GM21381 (cell line): ENCODE data around the gene MMP21.
A peak's percentile ranks its signal among the peaks of the same experiment; 100 is the strongest.

Experiments used
- ATAC-seq: cut with Tn5 transposase; IDR thresholded peaks from one replicate; pipeline ENCODE4 v1.9.1; 2021; ENCODE audit warnings: mild to moderate bottlenecking, moderate library complexity; ENCODE audit not compliant: unreplicated experiment

The MMP21 gene

GRCh38 chr10:125766511-125766910, 9.1 kb downstream of the MMP21 start:
- ATAC-seq = no peak

GRCh38 chr10:125765835-125766234, 9.8 kb downstream of the MMP21 start:
- ATAC-seq = no peak

- no peak for ATAC-seq
These were observed 12.7 kb downstream of the MMP21 start for GRCh38 chr10:125762692-125763648.

- no peak for ATAC-seq
These were observed 13.7 kb downstream of the MMP21 start for GRCh38 chr10:125761961-125762360.

- ATAC-seq = no peak
These were observed 17.9 kb downstream of the MMP21 start for GRCh38 chr10:125757742-125758141.

GRCh38 chr10:125756853-125757487, 18.7 kb downstream of the MMP21 start:
- ATAC-seq = no peak

- ATAC-seq = no peak
These were observed 19.4 kb downstream of the MMP21 start for GRCh38 chr10:125756196-125756595.

GRCh38 chr10:125747417-125747816, 28.2 kb downstream of the MMP21 start:
- no peak for ATAC-seq

GRCh38 chr10:125744909-125745308, 30.7 kb downstream of the MMP21 start:
- no peak for ATAC-seq

- ATAC-seq = no peak
These were observed 33.2 kb downstream of the MMP21 start for GRCh38 chr10:125742465-125742864.

- ATAC-seq = no peak
These were observed 35.5 kb downstream of the MMP21 start for GRCh38 chr10:125739994-125740679.

- no peak for ATAC-seq
These were observed 37.4 kb downstream of the MMP21 start for GRCh38 chr10:125738206-125738605.

GRCh38 chr10:125734823-125735222, 40.8 kb downstream of the MMP21 start:
- ATAC-seq = no peak

GRCh38 chr10:125734148-125734547, 41.5 kb downstream of the MMP21 start:
- ATAC-seq = no peak

- ATAC-seq = no peak
These were observed 48.2 kb downstream of the MMP21 start for GRCh38 chr10:125727436-125727835.

GRCh38 chr10:125726914-125727313, 48.7 kb downstream of the MMP21 start:
- no peak for ATAC-seq

- no peak for ATAC-seq
These were observed 52.8 kb downstream of the MMP21 start for GRCh38 chr10:125722811-125723210.

GRCh38 chr10:125721035-125721434, 54.6 kb downstream of the MMP21 start:
- peak; percentile 41 for ATAC-seq

GRCh38 chr10:125720002-125720382, 55.6 kb downstream of the MMP21 start:
- no peak for ATAC-seq

- ATAC-seq = peak; percentile 88
These were observed 56.2 kb downstream of the MMP21 start, which contains the start of gene EDRF1 for GRCh38 chr10:125719173-125720001. Gene EDRF1, plus strand, starts transcription at chr10:125719709. Its CDS starts 99 bp downstream, at chr10:125719808.
